ENCODE measurements around the gene YY1.
A peak's percentile ranks its signal among the peaks of the same experiment; 100 is the strongest.
"Not testable (repeated sequence)": the region's sequence is repeated elsewhere in the genome, so short reads cannot be mapped to it uniquely, and the experiment has no call there.

Gene YY1

GRCh38 chr14:100212476-100213333 lies 26.2 kb upstream of the YY1 start:
- DNase-seq: no peak
- in situ Hi-C loops (cut with MboI; ENCODE audit: low pct_unique_long_range_greater_than_20kb, low sequenced_read_pairs): no loop called here

DNA sequence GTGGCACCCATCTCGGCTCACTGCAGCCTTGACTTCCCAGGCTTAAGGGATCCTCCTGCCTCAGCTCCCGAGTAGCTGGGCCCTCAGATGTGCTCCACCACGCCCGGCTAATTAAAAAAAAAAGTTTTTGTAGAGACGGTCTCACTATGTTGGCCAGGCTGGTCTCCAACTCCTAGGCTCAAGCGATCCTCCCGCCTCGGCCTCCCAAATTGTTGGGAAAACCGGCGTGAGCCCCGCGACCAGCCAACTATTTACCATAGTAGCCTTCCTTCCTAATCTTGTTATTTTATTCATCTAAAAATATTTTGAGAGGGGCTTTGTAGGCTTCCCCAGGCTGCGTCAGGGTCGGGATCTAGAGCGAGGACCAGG lies 25.4 kb upstream of the YY1 start:
- in situ Hi-C loops (cut with MboI; ENCODE audit: low pct_unique_long_range_greater_than_20kb, low sequenced_read_pairs): no loop called here
- no peak for DNase-seq

GRCh38 chr14:100213956-100214769 lies 24.8 kb upstream of the YY1 start:
- in situ Hi-C loops (cut with MboI; ENCODE audit: low pct_unique_long_range_greater_than_20kb, low sequenced_read_pairs): no loop called here
- peak; percentile 72 for DNase-seq

DNA sequence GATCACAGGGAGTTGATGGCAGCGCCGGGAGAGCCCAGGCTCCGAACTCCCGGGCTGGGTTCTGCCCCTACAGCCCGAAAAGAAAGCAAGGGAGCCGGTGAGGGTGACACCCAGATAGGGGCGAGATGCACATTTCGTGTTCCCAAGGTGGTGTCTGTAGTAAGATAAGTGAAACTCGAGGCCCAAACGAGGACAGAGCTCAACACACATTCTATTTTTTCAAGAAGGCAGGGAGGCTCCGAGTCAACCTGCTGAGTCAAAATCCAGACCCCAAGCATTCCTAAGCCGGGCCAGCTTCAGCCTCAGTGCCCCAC lies 24.2 kb upstream of the YY1 start:
- in situ Hi-C loops (cut with MboI; ENCODE audit: low pct_unique_long_range_greater_than_20kb, low sequenced_read_pairs): no loop called here
- DNase-seq: no peak

GRCh38 chr14:100215330-100215885 lies 23.5 kb upstream of the YY1 start:
- in situ Hi-C loops (cut with MboI; ENCODE audit: low pct_unique_long_range_greater_than_20kb, low sequenced_read_pairs): no loop called here

DNA sequence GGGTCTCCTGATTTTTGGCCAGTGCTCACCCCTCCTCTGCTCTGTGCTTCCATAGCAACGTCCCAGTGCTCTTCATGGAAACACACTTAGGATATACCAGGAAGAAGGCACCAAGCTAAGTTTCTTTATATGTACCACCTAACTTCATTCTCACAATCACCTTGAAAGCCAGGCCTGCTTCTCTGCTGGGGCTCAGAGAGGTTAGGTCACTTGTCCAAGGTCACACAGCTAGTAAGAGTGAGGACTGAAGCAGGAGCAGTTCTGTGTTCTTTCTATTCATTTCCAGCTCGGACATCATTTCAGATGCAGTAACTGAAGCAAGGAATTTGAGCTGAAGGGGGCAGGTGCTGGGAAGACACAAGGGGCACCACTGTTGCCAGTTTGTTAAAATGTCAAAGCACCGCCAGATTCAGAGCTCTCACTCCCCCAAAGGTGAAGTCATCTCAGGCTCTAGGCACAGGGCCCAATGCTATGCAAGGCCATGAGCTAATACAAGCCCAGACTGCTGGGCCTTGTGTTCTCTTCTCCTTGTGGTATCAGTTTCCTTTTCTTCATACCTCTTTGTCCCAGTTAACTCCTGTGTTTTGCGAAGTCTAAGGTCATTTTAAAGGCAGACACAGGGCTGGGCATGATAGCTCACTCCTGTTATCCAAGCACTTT lies 19.7 kb upstream of the YY1 start:
- no peak for DNase-seq
- in situ Hi-C loops (cut with MboI; ENCODE audit: low pct_unique_long_range_greater_than_20kb, low sequenced_read_pairs): no loop called here

More at GRCh38 chr14:100215330-100215885, 23.5 kb upstream of the YY1 start:
- DNase-seq: no peak

DNA sequence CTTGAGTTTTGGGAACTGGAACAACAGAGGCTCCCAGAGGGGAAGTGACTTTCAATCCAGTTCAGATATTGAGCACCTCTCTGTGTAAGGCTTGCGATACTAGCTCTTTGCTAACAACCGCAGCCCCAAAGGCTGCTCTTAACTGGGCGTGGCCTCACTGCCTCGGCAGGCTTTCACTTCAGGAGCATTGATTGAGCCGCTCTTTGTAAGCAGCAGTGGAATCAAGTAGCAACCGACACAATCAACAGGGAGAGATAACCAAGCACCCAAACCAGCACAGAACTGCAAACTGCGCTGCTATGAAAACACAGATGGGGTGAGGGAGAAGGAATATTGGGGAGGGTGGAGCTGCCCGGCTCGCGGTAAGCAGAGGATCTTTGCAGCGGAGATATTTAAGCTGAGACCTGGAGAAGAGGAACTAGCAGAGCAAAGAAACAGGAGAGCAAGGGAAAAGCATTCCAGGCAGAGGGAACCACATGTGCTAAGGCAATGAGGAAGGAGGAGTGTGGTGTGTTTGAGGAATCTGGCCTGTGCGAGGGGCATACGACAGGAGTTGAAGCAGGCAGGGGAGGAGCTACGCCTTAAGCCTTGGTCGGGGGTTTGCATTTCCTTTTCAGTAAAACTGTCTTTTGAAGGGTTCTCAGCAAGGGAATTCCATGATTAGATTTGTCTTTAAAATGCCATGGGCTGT lies 17.3 kb upstream of the YY1 start:
- peak; percentile 84 for DNase-seq
- in situ Hi-C loops (cut with MboI; ENCODE audit: low pct_unique_long_range_greater_than_20kb, low sequenced_read_pairs): no loop called here

DNA sequence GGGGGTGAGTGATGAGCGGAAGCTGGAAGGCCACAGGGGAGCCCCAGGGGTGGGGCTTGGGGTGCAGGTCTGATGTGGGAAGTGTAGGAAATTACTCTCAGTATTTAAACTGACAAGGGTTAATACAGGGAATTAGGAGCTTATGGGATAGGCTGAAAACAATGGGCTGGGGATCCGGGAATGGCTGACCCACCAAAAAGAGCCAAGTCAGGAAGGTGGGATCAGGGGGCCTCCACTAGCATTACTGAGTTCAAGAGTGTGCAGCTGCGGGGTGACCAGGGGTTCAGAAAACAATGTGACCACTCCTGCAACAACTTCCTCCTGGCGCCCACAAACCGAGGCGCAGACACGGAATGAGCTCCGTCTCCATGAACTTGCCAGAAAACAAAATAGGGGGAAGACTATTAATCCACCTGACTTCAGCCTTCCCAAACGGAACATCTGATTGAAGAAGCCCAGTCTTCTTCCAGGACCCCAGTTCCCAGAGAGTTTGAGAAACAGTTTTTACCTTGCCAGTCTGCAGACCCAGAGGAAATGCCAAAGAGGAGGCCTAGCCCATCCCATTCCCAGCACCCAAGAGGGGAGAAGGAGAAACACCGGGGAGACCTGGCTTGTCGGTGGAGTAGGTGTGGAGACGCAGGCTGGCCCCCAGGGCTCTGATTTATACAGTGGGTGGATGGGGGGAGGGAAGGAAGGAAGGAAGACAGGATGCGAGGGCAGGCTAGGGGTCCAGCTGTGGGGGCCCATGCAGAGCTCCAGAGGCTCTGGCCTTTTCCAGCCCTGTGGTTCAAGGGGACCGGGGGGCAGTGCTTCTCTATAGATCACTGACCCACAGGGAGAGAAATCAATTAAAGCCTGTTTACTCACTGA lies 16.5 kb upstream of the YY1 start:
- peak; percentile 57 for DNase-seq
- in situ Hi-C loops (cut with MboI; ENCODE audit: low pct_unique_long_range_greater_than_20kb, low sequenced_read_pairs): no loop called here

DNA sequence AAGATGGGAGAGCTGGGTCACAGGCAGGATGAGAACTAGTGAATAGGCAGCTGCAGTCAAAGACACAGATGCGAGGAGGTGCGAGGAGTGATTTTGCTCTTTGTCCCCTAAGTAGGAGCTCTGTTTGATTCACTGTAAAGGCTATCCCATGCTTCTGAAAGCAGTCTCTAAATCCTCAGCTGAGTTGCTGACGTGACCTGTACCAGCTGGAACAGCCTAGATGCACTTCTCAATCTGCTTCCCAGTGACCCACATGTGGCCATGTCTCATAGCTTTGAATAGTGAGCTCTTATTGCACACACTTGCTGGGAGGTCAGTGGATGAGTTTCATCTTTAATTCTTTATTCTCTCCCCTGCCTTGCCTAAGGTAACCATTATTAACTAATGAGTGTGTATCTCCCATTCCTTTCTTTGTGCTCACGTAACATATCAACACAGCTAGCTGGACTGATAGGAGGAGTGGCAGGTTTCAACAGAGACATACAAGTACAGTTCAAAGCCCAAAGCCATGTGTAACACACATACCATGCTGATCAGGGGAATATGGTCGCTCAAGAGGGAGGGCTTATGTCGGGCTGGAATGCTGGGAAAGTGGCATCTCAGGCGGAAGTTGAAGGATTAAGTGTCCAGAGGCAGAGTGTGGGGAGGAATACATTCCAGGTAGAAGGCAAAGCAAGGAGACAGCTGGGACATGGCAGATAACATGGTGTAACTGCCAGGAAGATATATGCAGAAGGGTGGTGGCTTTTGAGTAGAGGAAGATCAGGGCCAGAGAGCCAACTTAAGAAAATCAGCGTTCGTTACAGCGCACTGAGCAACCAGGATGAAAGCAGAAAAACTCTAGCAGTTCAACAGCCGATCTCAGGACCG lies 15.4 kb upstream of the YY1 start:
- DNase-seq: no peak
- in situ Hi-C loops (cut with MboI; ENCODE audit: low pct_unique_long_range_greater_than_20kb, low sequenced_read_pairs): no loop called here

- in situ Hi-C loops (cut with MboI; ENCODE audit: low pct_unique_long_range_greater_than_20kb, low sequenced_read_pairs): no loop called here
These were observed 14.6 kb upstream of the YY1 start for GRCh38 chr14:100224229-100224866.

DNA sequence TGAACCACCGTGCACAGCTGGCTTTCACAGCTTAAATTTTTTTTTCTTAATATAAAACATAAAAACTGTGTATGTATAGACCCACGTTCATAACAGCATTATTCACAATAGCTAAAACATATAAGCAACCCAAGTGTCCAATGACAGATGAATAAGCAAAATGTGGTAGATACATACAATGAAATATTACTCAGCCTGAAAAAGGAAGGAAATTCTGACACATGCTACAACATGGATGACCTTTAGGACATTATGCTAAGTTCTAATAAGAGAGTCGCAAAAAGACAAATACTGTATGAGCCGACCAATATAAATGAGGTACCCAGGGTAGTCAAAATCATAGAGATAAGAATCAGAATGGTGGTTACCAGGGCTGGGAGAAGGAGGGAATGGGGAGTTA lies 13.8 kb upstream of the YY1 start:
- in situ Hi-C loops (cut with MboI; ENCODE audit: low pct_unique_long_range_greater_than_20kb, low sequenced_read_pairs): no loop called here
- no peak for DNase-seq

More at GRCh38 chr14:100224229-100224866, 14.6 kb upstream of the YY1 start:
- DNase-seq: no peak

DNA sequence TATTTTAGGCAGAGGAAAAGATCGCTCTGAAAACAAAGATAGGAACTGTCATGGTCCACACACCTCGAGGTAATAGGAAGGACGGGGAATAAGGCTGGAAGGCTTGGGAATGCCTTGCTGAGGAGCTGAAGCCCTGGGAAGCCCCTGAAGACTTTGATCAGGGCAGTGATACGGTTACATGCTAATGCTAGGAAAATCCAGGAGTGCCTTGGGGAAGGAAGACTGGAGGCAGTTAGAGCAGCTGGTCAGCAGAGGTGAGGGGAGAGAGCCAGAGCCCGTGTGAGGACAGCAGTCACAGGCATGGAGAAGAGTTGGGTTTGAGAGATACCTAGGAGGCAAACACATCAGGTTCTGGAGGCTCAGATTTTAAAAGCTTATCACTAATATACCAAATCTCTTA lies 8.6 kb upstream of the YY1 start:
- in situ Hi-C loops (cut with MboI; ENCODE audit: low pct_unique_long_range_greater_than_20kb, low sequenced_read_pairs): no loop called here
- no peak for DNase-seq

GRCh38 chr14:100234511-100234910 lies 4.4 kb upstream of the YY1 start:
- in situ Hi-C loops (cut with MboI; ENCODE audit: low pct_unique_long_range_greater_than_20kb, low sequenced_read_pairs): no loop called here

GRCh38 chr14:100236271-100236818 lies 2.6 kb upstream of the YY1 start:
- DNase-seq; in situ Hi-C loops (cut with MboI; ENCODE audit: low pct_unique_long_range_greater_than_20kb, low sequenced_read_pairs): not testable (repeated sequence)

More at GRCh38 chr14:100234511-100234910, 4.4 kb upstream of the YY1 start:
- no peak for DNase-seq

GRCh38 chr14:100236881-100237280 lies 2.1 kb upstream of the YY1 start:
- in situ Hi-C loops (cut with MboI; ENCODE audit: low pct_unique_long_range_greater_than_20kb, low sequenced_read_pairs): no loop called here
- DNase-seq: no peak

GRCh38 chr14:100237735-100238418 lies 1.1 kb upstream of the YY1 start:
- in situ Hi-C loops (cut with MboI; ENCODE audit: low pct_unique_long_range_greater_than_20kb, low sequenced_read_pairs): no loop called here
- peak; percentile 69 for DNase-seq

Data from KBM-7 (cell line).